H54 (cell line): ENCODE results near the gene PML.
A peak's percentile ranks its signal among the peaks of the same experiment; 100 is the strongest.

ENCODE experiments used
- DNase-seq: peaks from one replicate; pipeline ENCODE4 v3.0.0; 2011; ENCODE audit warnings: low spot score, mixed read lengths; ENCODE audit not compliant: insufficient read length
- FAIRE-seq: peaks from 3 replicates; lab custom pipeline; 2011; peaks lifted over from hg19 to GRCh38; lab: Jason Lieb, UNC
- POLR2A ChIP-seq: IDR thresholded peaks from 2 replicates; pipeline ENCODE4 v1.6.1; 2011; ENCODE audit warnings: low read depth, mild to moderate bottlenecking, low read length

PML gene

GRCh38 chr15:73985101-73985873 lies 9.2 kb upstream of the PML start:
- FAIRE-seq (no peak), DNase-seq (no peak)
- TF ChIP-seq POLR2A, result no peak

DNA sequence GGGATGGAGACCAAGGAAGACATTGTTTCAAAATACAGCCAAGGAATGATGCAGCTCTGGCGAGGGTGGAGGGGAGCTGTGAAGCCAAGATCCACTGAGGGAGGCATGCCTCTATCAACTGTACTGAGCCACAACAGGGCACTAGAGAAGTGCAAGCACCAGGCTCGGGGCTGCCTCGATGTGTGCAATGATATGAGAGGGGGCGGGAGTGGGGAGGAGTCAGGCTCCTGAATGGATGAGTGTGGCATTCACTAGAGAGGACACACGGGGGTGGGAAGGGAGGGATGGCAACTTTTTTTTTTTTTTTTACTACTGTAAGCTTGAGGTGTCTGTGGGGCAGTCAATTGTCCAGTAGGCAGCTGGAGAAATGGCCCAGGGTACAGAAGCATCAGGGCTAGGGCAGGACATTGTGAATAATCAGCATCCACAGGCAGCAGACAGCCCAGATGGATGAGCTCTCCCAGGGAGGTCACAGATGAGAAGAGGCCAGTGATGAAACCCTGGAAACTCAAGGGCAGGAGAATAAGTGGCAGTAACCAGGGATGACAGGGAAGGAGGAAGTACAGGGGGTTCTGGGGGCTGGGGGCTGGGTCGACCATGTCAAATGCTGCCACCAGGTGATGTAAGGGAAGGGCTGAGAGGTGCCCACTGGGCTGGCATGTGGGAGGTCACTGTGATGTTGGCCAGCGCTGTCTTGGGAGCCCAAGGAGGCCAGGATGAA lies 8.3 kb upstream of the PML start:
- FAIRE-seq (no peak), DNase-seq (no peak)
- no peak for TF ChIP-seq POLR2A

GRCh38 chr15:73986776-73987056 lies 7.8 kb upstream of the PML start:
- FAIRE-seq, result no peak
- DNase-seq, result no peak
- TF ChIP-seq POLR2A, result no peak

GRCh38 chr15:73987250-73987649 lies 7.3 kb upstream of the PML start:
- no peak for FAIRE-seq
- DNase-seq, result no peak
- no peak for TF ChIP-seq POLR2A

DNA sequence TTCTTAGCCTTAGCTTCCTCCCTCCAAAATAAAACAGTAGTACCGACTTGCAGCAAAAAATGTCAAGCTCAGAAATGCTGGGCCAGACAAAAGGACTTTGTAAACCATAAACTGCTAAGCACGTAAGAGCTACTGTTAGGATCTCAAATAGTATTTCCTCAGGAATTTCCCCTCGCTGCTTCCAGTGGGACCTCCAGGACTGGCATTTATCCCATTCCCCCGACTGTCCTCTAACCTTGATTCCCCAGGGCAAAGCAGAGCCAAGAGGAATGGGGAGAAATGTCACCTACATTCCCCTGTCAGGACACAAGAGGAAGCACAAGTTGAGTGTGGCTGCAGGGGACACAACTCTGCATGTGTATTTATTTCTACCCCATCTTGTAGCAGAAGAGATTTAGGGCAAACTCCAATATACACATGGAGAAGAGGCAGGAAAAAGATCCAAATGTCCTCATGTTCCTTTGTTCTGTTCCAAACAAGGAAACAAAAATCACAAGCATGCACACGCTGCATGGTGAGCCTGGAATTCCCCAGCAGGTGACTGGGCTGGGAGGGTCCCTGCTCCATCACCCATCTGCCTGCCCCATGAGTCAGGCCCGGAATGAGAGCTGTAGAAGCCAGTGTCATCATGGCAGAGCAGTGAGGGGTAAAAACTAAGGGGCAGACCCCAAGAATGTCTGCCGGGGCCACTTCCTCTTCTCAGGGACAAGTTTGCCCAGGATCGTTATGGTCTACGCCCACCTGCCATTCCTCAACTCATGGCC lies 6.7 kb upstream of the PML start:
- DNase-seq (no peak), FAIRE-seq (no peak)

GRCh38 chr15:73988445-73988969 lies 6.0 kb upstream of the PML start:
- FAIRE-seq, result no peak
- no peak for TF ChIP-seq POLR2A
- DNase-seq, result no peak

More for the DNA sequence above, 6.7 kb upstream of the PML start:
- no peak for TF ChIP-seq POLR2A

DNA sequence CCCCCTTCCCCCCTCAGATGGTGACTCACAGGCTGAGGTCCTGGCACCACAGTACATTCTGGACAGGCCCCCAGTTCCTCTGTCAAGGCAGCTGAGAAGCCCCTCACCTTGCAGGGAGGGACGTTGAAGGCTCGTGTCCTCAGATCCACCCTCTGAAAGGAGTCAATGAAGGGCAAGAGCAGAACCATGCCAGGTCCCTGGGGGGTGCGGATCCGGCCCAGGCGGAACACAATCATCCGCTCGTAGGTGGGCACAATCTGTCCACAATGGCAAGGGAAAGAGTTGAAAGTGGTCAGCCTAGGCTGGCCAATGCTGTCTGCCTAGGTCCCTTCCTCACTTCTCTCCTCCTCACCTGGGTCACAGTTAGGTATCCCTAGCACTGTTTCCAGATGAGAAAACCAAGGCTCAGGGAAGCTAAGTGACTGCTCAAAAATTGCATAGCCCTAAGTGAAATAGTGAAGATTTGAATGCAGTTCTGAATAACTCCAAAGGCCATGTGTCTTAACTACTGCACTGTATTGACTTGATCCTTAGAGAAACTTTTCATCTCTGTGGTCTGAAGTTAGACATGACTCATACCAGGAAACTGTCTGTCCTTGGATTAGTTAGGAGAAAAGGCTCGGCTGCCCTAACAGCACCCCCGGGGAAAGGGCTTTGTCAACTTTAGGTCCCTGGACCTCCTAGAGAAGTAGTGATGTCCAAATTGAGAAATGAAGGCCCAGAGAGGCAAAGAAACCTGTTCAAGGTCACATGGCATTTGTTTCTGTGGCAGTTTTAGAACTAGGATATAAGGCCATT lies 5.3 kb upstream of the PML start:
- FAIRE-seq, result no peak
- DNase-seq, result no peak
- TF ChIP-seq POLR2A, result no peak

DNA sequence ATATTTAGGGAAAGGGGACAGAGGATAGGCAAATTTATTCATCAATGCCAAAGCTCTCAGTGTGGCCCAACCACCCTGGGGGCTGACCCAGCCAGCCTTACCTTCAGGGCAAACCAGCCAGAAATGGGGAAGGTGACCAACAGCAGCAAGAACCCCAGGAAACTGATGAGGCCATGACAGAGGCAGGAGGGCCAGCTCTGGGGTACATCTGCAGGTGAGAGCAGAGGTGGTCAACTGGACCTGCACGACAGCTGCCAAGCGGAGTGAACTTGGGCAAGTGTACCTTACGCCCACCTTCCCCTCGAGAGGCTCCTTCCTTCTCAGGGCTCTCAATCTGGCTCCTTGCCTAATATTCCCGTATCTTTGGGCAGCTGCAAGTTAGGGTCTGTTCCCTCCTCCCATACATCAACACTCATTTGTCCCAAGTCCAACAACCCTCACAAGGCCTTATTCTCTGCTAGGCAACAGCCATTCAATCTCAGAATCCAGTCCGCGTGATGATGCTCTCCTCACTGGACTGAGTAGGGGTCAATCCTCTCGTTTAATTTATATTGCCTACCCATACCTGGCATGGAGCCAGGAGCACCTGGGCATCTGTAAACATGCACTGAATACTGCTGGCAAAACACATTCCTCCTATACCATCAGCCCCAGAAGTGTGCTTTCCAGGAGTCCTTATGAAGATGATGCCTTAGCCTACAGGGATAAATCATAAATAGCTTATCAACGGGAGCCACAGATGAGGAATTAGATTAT lies 4.1 kb upstream of the PML start:
- FAIRE-seq, result no peak
- no peak for TF ChIP-seq POLR2A

DNA sequence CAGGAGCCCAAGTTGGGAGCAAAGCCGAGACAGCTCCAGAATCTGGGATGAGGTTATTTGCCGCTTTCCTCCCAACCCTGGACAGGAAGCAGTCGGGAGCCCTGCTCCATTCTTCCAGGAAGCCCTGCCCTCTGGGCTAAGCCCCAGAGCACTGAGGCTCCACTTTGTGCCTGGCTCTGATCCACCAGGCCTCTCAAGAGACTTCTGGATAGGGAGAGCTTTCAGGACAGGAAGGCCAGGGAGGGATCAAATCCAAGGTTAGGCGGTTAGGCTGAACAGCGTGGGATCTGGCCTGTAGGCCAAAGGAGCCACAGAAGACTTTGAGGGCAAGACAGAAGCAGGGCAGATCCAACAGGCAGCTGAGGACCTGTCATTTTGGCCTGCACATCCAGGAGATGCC lies 3.3 kb upstream of the PML start:
- FAIRE-seq (no peak), DNase-seq (no peak)
- TF ChIP-seq POLR2A, result no peak

More for the DNA sequence above, 4.1 kb upstream of the PML start:
- no peak for DNase-seq

DNA sequence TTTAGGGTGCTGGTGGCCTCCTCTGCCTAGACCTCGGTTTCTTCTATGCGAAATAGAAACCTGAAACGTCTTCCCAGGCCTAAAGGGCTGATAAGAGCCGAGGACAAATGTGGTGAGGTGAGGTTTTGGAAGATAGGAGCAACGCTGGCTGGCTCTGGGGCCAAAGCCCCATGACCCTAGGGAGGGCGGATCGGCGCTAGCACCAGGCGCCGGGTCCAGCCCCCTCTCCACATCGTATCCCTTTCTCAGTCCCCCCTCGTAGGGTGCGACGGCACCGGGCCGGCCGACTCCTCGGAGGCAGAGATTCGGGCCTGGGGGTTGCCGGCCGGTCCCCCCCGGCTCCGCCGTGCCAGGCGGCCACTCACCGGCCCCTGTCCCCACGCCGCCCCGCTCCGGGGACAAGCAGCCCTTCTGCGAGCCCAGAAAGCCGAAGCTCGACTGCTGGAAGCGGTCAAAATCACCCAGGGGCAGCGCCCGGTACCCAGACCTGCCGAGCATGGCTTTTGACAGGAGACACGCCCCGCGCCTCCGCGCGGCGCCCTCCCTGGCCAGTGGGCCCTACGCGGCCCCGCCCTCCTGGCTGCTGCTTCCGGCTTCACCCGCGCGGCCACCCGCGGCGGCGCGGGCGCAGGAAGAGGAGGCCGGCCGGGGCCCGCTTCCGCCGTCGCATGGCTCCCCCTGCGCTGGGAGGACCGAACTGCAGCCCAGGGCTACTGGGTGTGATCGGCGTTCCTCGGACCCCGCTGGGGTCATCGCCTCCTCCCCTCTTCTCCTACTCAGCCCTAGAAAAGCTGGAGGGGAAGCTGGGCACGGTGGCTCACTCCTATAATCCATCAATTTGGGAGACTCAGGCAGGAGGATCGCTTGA lies 2.6 kb upstream of the PML start, which contains the start of gene STOML1:
STOML1 (minus strand) TSS at position 570 of the 868 bp plus-strand sequence; CDS start at position 498, 72 bp downstream.
- peak; percentile 44 for DNase-seq
- FAIRE-seq, result no peak
- TF ChIP-seq POLR2A, result peak; percentile 70

DNA sequence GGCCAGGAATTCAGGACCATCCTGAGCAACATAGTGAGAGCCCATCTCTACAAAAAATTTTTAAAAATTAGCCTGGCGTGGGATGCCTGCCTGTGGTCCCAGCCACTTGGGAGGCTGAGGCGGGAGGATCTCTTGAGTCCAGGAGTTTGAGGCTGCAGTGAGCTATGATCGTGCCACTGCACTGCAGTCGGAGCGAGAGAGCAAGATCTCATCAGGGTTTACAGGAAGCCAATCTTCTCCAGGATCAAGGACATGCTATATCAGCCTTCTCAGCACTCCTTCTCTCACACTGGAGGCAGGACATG lies 2.0 kb upstream of the PML start:
- FAIRE-seq, result no peak
- DNase-seq, result no peak
- no peak for TF ChIP-seq POLR2A
